GM21737 (cell line): ENCODE results near the gene ARMCX4.
"Not testable (repeated sequence)": the region's sequence is repeated elsewhere in the genome, so short reads cannot be mapped to it uniquely, and the experiment has no call there.

ENCODE experiments used
- ATAC-seq: cut with Tn5 transposase; IDR thresholded peaks from one replicate; pipeline ENCODE4 v1.9.1; 2021; ENCODE audit warnings: mild to moderate bottlenecking, moderate library complexity; ENCODE audit not compliant: unreplicated experiment

The ARMCX4 gene

GRCh38 chrX:101485212-101485949 is at the start of gene ARMCX4:
Gene ARMCX4, plus strand, starts transcription at chrX:101485456. Its CDS starts 3,134 bp downstream, at chrX:101488590.
- no peak for ATAC-seq

DNA sequence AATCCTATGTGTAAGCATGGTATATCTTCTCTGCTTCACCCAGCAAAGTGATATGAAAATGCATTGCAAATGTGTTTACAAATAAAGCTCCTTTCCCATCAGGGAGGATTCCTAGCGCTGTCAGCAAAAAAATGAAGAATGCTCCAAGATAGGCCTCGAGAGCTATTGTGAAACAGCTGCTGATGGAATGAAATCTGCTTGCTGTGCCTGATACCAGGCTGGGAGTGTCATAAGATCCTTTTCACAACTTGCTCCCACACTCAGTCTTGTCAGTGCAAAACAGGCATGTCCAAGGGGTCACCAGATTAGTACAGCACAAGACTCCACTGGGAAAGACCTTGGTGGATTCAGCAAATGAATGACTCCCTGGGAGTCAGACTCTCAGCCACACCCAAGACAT is 43.2 kb upstream of the ARMCX4 start:
- no peak for ATAC-seq

GRCh38 chrX:101449279-101449678 is 36.0 kb upstream of the ARMCX4 start:
- ATAC-seq: no peak

DNA sequence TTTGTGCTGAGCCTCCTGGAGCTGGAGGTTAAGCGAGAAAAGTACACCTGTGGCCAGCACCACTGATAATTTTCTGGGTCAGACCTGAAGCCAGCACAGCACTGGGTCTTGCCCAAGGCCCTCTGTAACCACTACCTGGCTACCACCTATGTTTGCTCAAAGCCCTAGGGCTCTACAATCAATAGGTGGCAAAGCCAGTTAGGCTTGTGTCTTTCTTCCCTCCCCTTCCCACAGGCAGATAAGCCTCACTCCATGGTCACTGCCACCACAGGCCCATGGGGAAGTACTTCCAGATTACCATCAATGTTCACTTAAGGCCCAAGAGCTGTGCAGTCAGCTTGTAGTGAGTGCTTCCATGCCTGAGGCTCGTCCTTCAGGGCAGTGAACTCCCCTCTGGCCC is 35.2 kb upstream of the ARMCX4 start:
- ATAC-seq: no peak

GRCh38 chrX:101450961-101451360 is 34.3 kb upstream of the ARMCX4 start:
- ATAC-seq: no peak

DNA sequence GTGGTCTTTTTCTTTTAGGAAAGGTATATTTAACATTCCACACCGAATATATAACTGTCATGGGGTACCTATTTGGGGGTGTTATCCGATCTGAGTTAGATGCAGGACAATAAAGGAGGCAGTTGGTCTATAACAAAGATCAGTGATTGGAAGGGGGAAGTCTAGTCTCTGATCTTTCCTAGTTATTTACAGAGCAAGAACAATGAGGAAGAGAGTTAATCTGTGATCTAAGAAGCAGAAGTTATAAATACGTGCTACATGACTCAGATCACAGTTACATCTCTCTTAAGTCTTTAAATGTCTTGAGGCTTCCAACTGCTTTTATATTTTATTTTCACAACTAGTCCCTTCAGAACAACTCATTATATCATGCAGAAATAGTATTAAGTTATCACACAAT is 33.2 kb upstream of the ARMCX4 start:
- ATAC-seq: no peak

GRCh38 chrX:101460669-101461068 is 24.6 kb upstream of the ARMCX4 start:
- ATAC-seq: no peak

GRCh38 chrX:101462892-101463291 is 22.4 kb upstream of the ARMCX4 start:
- ATAC-seq: no peak

DNA sequence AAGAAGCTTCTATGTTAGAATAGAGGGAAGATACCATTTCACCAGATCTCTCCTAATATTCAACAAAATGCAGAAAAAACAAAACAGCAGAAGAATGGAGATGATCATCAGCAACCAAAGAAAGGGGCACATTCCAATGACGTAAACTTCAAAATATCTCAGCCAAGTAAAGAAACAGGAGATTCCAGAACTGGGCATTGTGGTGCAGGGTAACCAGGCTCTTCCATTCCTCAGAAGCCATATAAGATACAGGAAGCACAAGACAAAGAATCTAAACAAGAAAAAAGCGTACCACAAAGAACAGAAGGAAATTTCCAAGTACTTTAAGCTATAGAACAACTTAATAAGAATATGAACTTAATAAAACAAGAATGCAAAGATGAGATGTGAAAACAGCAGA is 6.9 kb upstream of the ARMCX4 start:
- no peak for ATAC-seq

DNA sequence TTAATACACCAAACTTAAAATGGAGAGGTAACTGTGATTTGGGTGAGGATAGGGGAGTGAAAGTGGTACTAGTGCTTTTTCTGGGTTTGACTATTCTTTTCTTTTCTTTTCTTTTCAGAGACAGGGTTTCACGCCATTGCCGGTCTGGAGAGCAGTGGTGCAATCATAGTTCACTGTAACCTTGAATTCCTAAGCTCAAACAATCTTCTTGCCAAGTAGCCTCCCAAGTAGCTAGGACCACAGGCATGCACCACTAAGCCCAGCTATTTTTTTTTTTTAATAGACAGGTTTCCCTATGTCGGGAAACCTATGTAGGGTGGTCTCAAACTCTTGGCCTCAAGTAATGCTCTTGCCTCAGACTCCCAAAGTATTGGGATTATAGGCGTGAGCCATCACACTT is 3.0 kb upstream of the ARMCX4 start:
- ATAC-seq: no peak

DNA sequence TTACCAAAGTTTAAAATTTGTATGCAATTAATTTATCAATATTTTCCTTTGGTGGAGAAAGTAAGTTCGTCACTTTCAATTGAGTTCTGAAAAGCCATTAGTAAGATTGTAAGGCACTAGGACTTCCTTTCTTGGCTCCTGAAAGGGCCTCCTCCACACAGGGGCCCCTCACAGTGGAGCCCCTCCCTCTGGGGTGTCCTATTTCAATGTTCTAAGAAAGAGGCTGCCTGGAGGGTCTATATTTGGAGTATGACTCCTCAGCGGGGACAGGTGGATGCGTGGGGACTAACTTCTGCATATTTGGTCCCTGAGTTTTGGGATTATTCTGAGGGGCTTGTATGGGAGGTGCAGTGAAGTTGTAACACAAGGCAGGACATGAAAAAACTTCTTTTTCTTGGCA is 1.6 kb upstream of the ARMCX4 start:
- ATAC-seq: no peak

- ATAC-seq: no peak
Observed at GRCh38 chrX:101484135-101484534, 1.1 kb upstream of the ARMCX4 start.

- ATAC-seq: no peak
Observed at GRCh38 chrX:101488796-101489195, 3.5 kb downstream of the ARMCX4 start.

DNA sequence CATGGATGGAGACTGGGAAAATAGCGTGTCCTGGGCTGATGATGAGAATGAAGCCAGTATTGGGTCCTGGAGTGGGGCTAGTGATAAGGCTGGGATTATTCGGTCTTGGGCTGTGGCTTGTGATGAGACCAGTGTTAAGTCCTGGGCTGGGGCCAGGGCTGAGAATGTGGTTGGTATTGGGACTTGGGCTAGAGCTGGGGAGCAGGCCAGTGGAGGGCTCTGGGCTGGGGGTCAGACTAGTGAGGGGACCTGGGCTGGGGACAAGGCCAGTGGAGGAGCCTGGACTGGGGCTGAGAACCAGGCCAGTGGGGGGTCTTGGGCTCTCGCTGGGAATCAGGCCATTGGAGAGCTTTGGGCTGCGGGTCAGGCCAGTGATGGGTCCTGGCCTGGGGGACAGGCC is 6.7 kb downstream of the ARMCX4 start:
- no peak for ATAC-seq

DNA sequence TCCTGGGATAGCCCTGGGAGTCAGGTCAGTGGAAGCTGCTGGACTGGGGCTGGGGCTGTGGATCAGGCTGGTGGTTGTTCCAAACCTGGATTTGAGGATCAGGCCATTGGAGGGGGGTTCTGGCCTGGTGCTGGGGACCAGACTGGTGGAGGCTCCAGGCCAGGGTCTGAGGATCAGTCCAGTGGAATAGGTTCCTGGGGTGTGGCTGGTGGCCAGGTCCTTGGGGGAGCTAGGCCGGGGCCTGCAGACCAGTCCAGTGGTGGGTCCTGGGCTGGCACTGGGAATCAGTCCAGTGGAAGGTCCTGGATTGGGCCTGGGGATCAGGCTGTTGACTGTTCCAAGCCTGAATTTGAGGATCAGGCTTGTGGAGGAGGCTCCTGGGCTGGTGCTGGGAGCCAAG is 8.0 kb downstream of the ARMCX4 start:
- ATAC-seq: no peak

- not testable (repeated sequence) for ATAC-seq
Observed at GRCh38 chrX:101502929-101503328, 17.7 kb downstream of the ARMCX4 start.

- no peak for ATAC-seq
Observed at GRCh38 chrX:101507372-101507771, 22.1 kb downstream of the ARMCX4 start.

DNA sequence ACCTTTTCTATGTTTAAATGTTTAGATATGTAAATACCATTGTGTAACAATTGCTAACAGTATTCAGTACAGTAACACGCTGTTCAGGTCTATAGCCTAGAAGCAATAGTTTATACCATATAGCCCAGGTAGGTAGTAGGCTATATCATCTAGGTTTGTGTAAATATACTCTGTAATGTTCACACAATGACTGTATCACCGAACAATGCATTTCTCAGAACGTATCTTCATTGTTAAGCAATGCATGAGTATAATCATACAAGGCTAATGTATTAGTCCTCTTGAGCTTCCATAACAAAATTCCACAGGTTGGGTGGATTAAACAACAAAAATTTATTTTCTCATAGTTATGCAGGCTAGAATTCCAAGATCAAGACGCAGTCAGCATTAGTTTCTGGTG is 22.7 kb downstream of the ARMCX4 start:
- no peak for ATAC-seq

GRCh38 chrX:101530944-101531343 is 45.7 kb downstream of the ARMCX4 start:
- ATAC-seq: no peak
